T47D (cell line): ENCODE measurements around the gene ABL2.

ENCODE experiments used
- DNase-seq, 2 experiments: peaks; one replicate each; pipeline versions ENCODE4 v3.0.0 to v3.0.0-alpha.2; 2011 to 2012; ENCODE audit warnings: low read depth in 1 of 2, low spot score in 1 of 2
- JUND ChIP-seq: IDR thresholded peaks from 2 replicates; pipeline ENCODE4 v1.6.1; 2012; ENCODE audit warnings: low read depth
- in situ Hi-C: cut with HindIII; loops from 2 replicates; pipeline ENCODE4 v1.10.0; 2016; ENCODE audit warnings: low sequenced_read_pairs, low pct_unique_long_range_greater_than_20kb

The ABL2 gene

DNA sequence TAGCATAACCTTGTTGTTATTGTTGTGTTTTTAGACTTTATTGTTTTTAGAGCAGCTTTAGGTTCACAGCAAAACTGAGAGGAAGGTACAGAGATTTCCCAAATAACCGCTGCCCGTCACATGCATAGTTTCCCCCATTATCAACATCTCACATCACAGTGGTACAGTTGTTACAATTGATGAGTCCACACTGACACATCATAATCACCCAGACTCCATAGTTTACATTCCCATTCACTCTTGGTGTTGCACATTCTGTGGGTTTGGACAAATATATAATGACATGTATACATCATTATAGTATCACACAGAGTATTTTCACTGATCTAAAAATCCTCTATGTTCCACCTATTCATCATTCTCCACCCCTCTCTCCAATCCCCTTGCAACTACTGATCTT is 173.5 kb downstream of the ABL2 start:
- in situ Hi-C loops = no loop called here
- TF ChIP-seq JUND = no peak
- DNase-seq = no peak

DNA sequence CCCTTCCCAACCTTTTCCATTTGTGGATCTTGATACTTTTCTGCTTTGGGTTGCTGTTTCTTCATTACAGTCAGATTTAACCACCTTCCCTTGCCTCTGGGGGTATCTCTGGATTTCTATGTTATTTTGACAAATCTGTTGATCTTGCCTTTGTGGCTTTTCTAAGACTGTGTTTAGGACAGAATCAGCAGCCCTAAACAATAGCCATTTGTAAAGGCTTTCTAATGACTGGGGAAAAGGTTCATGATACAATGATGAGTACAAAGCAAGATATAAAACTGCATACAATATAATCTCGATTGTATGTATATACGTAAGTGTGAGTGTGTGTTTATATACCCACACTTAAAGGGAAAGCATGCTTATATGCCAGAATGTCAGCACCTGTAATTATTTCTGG is 176.0 kb downstream of the ABL2 start:
- DNase-seq = no peak
- no peak for TF ChIP-seq JUND
- in situ Hi-C loops = no loop called here

DNA sequence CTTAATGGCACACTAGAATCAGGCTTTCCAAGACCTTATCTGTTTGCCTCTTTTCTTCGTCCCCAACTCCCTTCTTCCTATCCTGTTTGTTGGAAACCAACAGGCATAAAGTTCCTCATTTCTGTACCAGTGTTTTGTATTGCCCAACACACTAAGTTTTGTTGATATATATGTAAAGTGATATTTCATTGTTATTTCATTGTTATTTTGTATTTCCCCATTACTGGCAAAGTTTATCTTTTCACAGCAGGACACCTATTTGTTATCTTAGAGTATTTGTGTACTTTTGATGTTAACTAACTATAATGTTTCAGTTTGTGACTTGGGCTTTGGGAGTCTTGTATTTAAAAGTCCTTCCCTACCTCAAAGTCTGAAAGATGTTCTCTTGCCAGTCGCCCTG is 176.7 kb downstream of the ABL2 start:
- DNase-seq = no peak
- in situ Hi-C loops = no loop called here
- no peak for TF ChIP-seq JUND
